GM18907 (cell line): Measurements from ENCODE around the gene HAUS7.

Experiments
- ATAC-seq: cut with Tn5 transposase; IDR thresholded peaks from one replicate; pipeline ENCODE4 v1.9.1; 2021; ENCODE audit warnings: mild to moderate bottlenecking, moderate library complexity; ENCODE audit not compliant: unreplicated experiment

The HAUS7 gene

DNA sequence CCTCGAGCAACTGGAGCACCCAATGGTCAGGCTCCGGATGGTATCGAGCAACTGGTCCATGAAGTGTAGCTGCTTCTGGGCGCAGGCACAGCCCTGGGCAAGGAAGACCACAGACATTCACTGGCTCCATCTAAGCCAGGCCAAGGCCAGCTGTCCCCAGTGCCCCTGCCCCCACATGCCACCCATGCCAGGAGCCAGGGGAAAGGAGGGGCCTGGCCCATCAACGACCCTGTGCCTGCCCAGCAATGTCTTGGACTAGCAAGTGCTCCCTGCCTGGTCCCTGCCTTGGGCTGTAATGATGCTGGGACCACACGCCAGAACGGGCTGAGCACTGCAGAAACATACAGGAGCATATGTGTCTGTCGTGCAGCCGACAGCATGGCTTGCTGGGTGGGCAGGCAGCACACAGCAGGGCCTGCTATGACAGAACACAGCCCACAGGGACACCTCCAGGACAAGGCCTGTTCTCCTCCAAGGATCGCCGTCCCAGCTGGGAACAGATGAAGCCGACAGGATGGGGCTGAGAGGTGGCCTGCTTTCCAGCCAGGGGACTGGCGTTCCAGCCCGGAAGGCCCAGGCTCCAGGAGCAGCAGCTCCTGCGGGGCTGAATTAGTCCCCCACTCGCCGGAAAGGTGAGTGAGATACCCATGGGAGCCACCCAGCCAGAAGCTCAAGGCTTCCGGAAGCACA, 13.1 kb downstream of the HAUS7 start:
- no peak for ATAC-seq

DNA sequence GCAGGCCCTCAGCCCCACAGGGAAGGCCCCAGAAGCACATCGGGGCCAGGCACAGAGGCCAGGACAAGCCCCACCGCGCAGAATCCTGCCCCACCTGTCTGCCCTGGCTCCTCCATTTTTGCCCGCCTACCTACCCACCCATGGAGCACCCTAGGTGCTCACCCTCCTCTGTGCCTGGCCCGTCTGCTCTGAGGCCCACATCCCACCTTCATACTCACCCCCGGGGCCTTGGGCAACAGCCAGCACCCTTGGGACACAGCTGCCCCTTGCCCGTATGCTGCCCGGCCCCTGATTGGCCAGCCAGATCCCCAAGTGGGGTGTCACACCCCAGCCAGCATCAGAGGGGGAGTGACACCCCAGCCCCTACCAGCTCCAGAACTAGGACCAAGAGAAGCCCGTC, 13.7 kb downstream of the HAUS7 start:
- no peak for ATAC-seq

- no peak for ATAC-seq
Measured at GRCh38 chrX:153456161-153456560, 14.2 kb downstream of the HAUS7 start.

DNA sequence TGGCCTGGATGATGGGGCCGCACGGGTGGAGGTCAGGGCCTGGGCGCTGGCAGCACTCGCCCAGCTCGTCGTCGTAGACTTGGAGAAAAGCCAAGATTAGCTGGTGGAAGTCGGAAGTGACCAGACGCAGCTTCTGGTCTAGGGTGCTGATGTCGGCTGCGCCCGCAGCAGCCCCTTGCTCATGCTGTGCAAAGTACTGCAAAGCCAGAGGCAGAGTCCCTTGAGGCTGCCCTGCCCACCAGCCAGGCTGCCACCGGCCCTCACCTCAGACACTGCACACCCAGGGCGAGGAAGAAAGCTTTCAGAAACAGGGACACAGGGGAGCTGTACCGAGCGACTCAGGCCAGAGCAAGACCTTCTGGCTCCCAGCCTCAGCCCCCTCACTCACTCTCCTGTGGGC, 14.8 kb downstream of the HAUS7 start:
- no peak for ATAC-seq

DNA sequence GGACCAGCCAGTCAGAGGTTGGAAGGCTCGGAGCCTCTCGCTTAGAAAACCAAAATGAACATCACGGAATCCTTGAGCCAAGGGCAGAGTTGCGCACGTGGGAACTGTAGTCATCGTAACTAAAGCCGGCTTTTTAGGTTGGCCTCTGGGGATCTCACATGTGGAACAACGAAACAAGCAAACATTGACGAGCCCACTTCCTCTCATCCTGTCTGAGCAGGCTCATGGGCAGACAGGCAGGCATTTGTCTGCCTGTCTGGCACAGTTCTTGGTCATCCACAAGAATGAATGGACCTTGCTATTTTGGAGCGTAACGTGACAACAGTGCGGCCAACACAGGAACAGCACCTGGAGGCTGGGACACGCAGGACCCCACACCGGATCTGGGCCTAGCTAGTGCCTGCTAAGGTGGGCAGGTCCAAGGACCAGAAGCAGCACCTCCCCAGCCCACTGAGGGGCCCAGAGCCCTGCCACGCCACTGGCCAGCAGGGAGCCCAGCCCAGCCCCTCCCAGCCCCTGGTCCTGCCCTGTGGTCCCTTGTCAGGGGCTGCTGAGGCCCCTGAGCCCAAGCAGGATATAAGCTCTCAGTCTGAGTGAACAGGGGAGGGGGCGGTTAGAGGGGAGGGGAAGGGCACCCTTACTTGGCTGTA, 15.3 kb downstream of the HAUS7 start:
- no peak for ATAC-seq

DNA sequence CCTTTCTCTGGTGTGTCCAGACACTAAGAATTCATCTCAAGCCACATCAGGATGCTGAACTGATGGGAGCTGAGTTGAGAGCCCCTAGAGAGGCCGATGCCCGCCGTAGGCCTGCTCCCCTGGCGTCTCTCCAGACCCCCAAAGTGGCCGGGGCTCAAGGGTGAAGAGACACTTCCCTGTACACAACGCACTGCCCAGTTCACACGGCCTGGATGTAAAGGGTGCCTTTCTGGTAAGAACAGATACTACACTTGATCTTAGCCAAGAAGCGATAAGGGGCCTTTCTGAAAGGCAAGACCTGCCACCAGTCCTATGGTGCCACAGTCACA, 19.5 kb downstream of the HAUS7 start:
- ATAC-seq = no peak

GRCh38 chrX:153450114-153450948, 20.0 kb downstream of the HAUS7 start:
- ATAC-seq = no peak

GRCh38 chrX:153449368-153450113, 20.8 kb downstream of the HAUS7 start:
- ATAC-seq = no peak

DNA sequence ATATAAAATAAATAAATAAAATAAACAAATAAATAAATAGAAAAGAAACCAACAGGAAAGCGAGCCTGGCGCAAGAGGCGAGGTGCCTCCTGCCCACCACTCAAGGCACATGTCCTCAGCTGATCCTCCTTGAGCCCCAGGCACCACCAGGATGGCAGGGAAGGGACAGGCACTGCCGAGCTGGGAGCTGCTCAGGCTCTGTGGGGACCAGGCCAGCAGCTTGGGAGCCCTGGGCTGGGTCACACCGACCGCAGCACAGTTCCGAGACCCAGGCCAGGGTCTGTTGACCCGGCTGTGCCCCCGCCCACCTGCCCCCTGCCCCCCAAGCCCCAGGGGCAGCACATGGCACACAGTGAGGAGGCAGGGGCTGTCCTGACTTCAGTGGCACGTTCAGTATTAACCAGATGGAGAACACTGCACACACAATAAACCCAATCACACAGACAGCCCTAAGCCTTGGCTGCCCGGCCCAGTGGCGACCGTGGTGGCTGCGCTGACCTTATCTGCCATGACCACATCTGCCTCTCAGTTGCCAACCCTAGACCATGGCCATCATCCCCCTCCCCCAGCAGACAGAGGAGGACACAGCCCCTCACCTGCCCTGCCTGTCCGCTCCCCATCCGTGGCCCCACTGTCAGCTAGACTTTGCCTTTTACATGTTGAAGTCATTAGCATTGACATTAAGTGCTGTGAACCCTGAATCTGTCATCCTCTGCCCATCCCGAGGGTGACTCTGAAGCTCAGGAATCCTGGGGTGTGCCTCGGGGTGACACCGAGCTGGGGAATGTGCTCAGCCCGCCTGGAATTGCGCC, 21.6 kb downstream of the HAUS7 start:
- ATAC-seq = no peak

- no peak for ATAC-seq
Measured at GRCh38 chrX:153447581-153447960, 22.8 kb downstream of the HAUS7 start.

DNA sequence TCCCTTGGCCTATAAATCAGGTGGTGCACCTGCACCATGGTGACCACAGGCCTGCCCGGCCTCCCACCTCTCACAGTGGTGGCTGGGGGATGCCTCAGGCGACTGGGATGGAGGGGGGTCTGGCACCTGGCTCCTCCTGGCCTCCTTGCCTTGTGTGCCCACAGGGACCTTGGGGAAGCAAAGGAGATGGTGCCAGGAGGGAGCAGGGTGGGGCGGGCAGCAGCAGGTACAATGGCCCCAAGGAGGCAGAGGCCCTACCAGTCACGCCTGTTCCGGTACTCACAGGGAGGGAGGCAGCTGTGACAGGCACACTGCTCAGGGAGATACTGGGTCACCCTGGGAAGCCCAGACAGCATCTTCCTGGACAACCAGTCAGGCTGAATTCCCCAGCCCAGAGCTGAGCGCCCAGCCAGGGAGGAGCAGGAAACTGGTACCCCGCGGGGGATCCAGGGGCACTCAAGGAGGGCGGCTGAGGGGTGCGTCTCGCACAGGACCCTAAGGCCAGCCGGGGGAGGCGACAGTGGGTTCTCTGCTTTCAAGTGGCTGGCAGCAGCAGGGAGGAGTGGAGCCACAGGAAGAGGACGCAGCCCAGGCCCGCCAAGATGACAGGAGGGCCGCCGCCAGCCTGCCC, 23.3 kb downstream of the HAUS7 start:
- no peak for ATAC-seq

GRCh38 chrX:153446636-153446936, 23.8 kb downstream of the HAUS7 start:
- ATAC-seq = no peak

GRCh38 chrX:153445856-153446635, 24.3 kb downstream of the HAUS7 start, which contains the start of gene TREX2:
Gene TREX2 (minus strand): TSS chrX:153446056. CDS start chrX:153445430, 626 bp downstream.
- ATAC-seq = no peak

- no peak for ATAC-seq
Measured at GRCh38 chrX:153445106-153445855, 25.1 kb downstream of the HAUS7 start.

GRCh38 chrX:153444333-153445011, 25.9 kb downstream of the HAUS7 start:
- ATAC-seq = no peak

GRCh38 chrX:153443476-153444332, 26.7 kb downstream of the HAUS7 start:
- ATAC-seq = no peak

DNA sequence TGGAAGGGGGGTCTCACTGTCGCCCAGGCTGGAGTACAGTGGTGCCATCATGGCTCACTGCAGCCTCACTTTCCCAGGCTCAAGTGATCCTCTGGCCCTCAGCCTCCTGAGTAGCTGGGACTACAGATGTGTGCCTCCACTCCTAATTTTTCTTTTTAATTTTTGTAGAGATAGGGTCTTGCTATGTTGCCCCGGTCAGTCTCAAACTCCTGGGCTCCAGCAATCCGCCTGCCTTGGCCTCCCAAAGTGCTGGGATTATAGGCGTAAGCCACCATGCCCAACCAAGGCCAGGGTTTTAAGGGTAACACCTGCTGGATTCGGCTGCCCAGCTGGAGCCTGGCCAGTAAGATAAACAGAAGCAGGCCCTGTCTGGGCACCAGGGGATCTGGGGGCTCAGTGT, 27.9 kb downstream of the HAUS7 start:
- no peak for ATAC-seq
